NCI-H2081 (cell line): ENCODE measurements around the gene SREBF1.

ENCODE experiments used
- DNase-seq, 2 experiments: peaks; one replicate each; lab custom pipeline; 2025; lab: John Stamatoyannopoulos, UW

The SREBF1 gene

DNA sequence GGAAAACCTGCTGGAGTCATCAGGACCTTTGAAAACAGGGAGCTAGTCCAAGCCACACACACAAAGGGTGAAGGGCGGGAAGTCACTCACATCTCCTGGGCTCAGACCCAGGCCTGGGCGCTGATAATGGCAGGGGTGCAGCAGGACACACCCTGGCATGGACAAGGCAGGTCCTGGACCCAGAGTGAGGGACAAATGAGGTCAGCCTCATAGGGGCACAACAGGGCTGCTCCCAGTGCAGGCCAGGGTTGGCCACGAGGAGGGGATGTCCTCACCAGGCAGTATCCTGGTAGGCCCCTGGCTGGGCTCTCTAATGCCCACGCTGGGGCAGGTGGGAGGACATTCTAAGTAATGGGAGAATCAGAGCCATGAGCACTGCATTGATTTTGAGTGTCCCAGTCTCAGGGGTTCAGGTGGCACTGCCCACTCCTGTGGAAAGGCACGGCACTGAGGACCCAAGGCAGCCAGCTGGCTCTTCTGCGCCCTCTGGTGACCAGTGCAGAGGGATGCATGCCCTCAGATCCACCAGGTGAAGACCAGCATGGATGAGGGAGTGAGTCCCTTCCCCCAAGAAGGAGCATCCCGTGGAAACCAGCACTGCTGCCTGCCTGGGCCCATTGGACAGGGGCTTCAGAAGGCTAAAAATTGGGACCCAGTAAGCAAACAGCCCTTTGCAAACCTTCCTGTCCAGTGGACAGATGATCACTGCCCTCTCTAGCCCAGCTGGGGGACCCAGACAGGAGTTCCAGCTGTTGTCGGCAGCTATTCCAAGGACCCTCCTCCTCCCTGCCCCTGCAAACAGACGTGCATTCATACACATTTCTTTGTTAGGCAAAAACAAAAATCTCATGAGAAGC lies 23.4 kb upstream of the SREBF1 start:
- peak; percentile 51 to 60 for DNase-seq

DNA sequence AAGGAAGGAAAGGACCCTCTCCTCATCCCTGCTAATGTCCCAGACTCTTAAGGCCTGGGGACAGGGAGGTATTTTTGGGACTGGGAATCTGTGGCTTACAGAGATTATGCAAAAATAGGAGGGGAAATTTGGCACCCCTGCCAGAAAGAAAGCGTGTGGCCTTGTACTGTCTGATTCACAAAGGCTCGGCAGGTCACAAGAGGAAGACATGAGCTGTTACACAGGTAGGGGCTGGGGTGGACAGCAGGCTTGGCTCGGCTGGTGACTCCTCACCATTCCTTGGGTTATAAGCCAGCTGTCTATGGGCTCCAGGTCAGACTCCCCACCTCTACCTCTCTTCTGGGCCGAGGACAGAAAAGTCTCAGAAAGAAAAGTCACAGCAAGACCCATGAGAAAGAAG lies 20.7 kb upstream of the SREBF1 start:
- no peak for DNase-seq

DNA sequence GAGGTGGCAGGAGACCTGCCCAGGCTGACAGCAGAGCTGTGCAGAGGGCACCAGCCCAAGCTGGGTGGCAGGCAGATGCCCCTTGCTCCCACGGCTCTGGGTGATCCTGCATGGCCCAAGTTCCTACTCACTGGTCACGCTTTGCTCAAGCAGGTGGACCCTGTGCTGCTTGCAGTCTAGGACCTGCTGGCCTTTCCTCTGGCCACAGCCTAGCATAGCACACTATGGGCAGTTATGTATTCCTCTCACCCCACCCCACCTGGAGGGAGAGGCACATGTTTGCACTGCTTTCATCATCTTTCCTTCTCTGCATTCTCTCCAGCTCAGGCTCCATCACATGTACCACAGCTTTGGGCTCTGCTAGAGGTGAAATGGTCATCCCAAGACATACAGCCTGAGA lies 19.6 kb upstream of the SREBF1 start:
- DNase-seq, result no peak

DNA sequence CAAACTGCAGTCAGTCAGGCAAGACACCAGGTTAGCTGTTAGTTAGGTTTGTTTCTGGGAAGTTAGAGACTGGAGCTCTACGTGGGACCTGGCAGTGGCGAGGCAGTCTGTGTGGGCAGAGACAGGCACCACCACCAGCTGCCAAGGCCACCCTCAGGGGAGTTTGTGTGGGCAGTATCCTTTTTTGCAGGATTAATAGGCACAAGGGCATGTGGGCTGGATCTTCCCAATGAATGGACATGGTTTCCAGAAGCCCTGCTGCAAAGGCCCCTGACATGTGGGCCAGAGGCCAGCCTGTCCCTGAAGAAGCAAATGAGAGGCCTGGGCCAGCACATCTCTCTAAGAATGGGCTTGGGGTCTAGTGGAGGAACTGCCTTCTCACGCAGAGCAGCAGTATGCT lies 19.2 kb upstream of the SREBF1 start:
- no peak for DNase-seq

DNA sequence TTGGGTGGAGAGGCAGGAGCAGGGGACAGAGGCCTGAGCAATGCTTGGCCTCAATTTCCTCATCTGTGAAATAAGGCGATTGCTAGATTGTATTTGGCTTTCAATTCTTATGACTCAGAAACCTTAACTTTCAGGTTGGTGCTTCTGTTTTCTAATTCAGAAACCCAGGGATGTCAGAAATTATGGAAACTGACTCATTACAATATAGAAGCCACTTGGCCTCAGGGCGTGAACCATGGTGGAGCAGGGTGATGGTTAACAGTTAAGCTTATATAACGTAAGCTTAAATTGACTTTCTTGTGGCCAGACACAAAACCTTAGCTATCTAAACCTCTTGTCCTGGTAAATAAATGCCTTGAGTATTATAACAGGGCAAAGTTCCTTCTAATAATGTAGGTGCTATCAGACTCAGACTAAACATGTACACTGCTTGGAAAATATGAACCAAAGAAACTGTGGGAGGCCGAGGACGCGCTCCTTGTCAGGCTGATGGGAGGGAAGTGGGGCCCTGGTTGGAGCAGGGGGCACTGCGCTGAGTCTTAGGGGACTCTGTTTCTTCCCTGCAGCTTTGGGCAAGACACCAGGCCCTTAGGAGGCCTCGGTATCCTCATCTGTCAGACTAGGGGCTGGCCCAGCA lies 17.1 kb upstream of the SREBF1 start:
- DNase-seq, result no peak

DNA sequence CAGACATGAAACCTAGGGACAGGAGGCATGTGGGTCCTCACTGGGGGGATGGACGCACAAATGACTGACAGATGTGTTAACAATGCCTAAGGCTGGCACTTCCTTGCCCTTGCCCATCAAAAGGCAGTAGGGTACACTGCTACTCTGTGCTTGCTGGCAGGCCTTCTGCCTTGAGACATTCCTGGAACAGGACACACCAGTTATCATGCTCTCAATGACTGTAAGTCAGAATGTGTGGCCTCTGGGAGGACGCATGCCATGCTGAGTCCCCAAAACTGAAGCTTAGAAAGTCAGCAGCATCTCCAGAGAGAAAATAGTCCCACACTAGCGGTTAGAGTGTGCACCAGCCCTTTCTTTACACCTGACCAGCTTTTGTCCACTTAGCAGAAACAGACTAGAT lies 16.1 kb upstream of the SREBF1 start:
- DNase-seq, result no peak

DNA sequence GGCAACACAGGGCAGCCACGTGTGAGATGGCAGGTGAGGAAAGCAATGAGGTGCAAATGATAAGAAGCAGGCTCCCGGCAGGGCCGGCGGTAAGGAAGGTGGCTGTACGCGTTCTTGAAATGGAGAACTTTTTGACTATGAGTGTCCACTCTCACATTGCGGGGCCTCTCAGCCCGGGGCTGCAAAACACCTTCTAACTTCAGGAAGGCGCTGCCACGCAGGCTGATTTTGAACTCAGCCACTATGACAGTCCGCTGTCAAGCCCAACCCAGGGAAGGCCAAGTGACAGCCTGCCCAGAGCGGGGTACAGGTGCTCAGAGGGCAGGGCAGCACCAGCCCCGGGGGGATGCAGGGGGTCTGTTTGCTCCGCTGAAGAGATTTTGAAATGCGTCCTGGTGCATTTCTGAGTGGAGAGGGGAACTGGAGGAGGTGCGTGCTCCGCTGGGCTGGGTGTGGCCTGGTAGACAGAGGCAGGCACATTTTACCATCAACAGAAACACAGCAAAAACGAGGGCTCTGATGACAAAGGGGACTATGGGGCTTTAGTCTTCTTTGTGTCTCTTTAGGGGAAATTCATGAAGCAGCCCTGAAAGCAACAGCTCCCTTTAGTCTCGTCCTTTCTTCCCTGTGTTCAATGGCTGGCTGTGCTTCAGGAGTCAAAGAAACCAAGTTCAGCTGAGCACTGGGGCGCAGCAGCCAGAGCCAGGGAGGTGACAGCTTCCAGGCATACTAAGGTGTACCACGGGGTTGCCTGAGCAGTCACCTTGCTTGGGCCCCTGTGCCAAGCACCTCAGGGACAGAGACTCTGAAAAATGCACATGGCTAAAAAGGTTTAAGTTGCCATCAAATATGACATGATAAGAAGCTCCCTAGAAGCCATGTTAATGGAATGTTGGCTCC lies 14.6 kb upstream of the SREBF1 start:
- DNase-seq, result no peak

DNA sequence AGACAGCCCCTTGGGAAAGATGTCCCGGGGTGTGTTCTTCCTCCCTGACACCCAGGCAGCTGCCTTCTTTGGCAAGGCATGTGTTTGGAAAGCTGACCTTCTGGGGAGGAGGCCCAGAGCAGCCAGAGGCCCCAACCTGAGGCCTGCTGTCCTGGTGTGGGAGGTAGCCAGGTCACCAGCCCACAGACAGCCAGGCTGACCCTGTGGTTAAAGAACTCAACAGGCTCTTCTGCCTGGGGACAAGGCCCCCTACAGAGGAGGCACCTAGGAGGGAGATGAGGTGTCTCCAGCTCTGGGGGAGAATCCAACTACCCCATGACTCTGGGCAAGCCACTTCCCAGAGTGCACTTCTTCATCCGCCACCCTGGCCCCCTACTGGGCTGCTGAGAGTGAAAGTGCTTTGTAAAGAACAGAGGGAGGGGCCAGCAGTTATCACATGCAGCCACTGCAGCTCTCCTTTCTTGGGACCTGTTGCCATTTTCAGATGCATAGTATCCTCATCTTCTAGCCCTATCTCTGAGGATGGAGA lies 13.1 kb upstream of the SREBF1 start:
- DNase-seq, result peak in 1 of 2 experiments; percentile 37

DNA sequence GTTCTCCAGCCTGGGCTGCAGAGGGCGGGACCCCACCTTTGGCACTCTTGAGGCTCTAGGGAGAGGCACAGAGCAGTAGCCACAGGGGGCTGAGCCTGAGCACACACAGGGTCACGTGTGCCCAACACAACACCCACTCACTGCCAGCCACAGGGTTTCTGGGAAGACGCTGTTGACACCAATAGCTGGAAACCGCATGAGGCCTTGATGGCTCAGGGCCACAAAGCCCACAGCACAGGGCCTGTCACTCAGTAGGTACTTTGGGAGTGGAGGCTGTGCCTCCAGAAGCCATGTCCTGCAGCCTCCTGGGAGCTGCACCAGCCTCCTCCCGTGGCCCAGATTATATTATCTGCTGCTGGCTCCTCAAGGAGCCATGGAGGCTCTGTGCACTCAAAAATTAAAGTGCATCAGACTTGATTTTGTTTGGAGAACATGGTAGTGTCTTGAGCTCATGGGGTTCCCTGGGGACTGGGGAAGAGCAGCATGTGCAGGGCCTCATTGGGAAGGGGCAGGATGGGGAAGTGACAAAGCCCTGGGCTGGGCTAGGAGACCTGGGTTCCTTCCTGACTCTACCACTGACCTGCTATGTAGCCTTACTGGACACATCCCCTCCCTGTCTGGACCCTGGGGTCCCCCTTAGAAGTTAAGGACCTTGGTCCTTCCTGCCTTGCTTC lies 12.5 kb upstream of the SREBF1 start:
- peak; percentile 34 to 66 for DNase-seq

DNA sequence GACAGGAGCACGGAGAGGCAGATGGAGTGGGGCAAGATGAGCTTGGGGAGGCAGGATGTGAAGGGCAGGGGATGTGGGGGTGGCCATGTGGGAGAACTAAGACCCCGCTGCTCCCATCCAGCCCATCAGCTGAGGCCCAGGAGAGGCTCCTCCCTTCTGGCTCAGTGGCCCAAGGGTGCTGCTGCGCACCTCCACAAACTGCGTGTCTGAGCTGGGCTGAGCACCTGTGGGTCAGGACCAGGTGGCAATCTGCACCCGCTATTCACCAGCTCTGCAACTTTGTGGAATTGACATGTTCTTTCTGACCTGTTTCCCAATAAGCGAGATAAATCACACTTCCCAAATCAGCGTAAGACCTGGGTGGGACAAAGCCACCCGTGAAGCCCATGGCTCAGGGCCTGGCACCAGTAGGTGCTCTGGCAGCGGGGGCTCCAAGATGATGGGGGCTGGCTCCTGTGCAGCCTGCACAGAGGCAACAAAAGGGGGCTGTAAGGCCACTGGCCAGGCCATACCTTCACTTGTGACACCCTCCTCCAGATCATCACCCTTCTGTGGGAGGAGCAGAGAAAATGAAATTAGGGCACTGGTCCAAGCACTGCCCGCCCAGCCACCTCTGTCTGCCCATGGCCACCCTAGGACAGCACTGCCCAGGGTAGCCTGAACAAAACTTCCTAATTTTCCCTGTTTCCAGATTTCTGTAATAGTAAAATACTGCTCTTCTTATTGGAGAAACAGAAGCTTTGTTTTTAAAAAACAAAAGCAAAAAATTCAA lies 11.7 kb upstream of the SREBF1 start:
- DNase-seq, result no peak

DNA sequence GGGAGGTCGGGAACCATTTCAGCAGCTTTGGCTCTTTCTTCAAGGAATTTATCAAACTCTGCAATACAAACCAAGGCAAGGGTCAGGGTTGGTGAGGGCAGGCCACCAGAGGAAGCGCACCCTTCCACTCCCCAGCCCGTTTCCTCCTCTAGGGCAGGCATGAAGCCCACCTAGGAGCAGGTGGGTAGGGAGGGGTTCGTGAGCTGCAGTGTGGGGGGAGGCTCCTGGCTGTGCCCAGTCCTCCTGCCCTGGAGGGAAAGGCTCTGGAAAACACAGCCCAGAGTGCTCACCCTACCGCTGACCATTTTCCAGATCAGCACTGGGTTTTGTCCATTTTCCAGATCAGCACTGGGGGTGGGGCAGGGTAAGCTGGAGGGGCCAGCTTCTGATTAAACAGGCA lies 10.9 kb upstream of the SREBF1 start:
- DNase-seq, result no peak

DNA sequence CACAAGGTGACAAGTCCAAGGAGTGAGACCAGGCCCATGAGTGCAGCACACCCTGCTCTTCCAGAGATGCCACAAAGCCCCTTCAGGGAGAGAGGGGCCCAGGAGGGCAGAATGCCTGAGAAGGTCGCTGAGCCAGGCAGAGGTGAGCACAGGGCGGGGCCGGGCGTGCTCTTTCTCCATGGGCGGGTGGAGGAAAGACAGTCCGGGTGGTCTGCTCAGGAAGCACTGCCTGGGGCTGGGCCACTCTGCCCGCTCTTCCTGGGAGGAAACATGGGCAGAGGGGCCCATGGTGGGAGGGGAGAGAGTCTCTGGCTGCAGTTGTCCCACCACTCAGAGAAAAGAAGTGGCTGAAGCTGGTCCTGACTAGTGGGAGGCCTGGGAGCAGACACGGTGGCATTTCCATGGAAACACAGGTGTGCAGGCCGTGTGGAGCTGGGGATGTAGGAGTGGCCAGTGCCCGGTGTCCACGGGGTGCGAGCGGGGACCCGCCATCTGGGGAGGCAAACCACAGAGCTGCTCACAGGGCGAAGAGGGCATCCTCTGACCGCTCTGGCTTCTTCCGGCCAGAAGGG lies 10.4 kb upstream of the SREBF1 start:
- DNase-seq, result no peak

DNA sequence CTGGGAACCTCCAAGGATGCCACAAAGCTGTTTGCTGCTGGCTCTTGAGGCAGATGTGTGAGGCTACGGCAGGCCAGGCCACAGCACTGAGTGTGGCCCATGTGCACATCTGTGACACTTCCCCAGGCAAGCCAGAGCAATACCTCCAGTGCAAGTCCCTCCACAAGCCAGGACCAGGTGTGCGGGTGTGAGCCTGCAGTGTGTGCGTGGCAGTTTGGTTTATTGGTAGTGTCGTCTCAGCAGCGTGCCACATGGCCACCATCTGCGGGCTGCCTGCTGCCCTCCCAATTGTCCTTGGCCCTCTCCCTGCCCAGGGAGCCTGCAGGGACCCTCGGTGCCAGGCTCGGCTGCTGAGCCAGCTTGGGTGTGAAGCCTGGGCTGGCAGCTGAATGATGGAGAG lies 9.9 kb upstream of the SREBF1 start:
- no peak for DNase-seq

DNA sequence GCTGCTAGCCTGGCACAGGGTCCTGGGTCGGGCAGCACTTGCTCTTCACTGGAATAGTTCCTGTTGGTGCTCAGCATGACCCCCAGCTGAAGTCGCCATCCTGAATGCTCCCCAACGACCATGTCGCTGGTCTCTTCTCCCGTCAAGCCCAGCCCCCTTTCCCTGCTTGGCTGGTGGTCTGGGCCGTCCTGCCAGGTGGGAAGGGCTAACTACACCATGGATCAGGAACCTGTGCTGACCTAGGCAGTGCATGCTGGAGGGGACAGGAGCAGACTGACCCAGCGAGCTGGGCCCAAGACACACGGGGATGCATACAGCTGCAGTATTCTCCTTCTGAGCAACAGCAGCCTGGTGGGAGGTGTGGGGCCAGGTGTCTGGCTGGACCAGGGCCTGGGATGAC lies 9.2 kb upstream of the SREBF1 start:
- no peak for DNase-seq

DNA sequence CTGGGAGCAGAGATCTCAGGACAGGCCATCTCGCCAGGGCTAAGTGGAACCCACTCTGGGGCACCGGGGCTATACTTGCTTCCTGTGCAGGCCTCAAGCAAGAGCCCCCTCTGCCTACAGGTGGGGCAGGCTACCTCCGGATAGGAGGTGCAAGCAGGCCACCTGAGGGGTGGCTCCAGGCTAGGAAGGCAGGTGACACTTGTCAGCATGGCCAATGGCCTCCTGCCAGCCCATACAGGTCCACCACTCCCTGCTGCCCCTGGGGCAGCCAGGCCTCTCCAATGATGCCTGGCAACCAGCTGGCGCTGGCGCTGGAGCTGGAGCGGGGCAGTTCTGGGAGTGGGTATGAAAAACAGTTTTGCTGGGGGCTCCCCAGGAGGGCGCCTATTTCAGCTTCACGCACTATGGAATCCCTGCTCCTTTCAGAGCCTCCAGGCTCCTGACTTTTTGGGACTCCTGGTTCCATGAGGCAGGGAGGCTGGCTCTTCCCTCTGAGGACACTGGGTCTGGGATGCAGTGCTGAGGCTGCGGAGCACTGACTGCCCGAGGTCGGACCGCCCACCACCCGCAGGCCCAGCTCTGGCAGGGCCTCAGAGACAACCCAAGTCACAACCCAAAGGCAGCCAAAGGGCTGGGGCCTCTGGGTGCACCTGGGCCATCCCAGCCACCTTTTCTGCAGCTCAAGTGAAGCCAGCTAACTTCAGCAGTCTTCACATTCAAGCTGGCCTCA lies 8.4 kb upstream of the SREBF1 start:
- peak in 1 of 2 experiments; percentile 44 for DNase-seq

DNA sequence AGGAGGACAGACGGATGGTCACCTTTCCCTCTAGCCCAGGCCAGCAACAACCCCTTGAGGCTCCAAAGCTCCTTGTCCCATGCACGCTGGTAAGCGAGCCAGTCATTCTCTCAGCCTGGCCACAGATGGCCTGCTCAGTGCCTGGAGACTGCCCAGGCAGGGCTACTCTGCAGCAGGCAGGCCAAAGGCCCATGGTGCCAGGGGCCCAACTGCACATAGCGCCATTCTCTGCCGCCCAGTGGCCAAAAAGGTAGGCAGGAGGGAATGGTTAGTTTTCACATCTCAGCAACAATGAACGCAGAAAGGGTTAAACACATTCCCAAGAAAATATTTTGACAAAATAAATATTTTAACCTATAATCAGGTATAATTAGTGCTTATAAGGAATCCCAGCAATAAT lies 7.7 kb upstream of the SREBF1 start:
- DNase-seq, result no peak

DNA sequence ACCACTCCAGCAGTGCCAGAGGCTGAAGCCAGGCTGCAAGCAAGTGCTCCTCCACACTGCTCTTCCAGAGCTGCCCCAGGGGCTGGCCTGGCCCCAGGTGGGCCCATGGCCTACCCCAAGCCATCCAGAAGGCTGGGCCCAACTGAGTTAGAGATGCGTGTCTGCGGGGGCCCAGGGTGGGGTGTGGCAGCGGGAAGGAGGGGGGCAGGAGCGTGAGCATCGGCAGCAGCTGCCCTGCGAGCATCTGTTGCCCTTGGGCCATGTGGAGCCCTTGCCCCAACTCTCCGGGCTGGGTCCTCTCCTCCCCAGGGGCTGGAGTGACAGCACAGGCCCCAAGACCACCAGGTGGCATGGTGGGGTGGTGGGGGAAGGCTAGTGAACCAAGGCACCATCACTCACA lies 7.3 kb upstream of the SREBF1 start:
- DNase-seq, result no peak

DNA sequence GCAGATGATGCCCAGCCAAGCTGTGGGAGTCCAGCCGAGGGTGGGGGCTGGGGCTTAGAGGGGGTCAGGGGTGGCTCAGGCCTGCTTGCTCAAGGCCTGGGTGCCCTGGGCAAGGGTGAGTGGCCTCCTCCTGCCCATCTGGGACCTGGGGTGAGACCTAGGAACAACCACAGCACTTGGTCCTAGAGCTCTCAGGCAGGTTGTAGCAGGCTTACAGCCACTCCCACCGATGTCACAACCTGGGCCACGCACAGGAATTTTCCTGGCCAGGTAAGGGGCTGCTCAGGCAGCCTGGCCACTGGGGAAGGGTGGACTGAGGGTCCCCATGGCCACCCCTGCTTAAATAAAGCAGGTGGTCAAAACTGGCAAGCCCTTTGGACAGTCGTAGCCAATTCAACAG lies 6.3 kb upstream of the SREBF1 start:
- no peak for DNase-seq

DNA sequence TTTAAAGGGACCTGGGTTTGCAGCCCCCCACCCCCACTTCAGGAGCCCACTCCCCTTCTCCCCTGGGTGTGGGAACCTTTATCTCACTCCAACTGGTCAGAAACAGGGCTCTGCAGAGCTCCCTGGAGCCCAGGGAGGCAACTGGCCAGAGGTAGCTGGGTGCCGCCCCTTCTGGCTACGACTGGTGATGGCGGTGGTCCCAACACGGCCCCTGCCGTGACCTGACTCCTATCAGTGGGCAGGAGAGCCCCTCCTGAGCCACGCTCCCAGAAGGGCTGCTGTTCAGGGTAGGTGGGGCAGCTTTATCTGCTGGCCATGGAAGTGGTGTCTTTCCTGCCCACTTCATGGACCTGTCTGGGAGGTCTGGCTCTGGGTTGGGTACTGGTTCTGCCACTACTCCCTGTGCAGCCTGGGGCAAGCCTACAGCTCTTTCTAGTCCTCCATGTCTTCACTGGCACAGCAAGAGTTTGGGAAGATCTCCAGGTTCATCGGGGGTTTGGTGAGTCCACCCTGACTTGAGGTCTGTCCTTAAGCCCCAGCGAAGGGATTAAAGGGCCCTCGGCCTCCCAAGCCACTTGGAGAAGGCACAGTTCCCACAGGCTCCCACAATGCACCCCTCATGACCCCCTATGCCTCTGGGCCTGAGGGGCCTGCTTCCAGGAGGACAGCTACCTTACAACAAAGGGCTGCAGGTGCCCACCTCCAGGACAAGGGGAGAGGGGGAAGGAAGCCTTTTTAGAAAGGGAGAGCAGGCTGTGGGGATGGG lies 5.5 kb upstream of the SREBF1 start:
- no peak for DNase-seq
